Muscle layer of colon (tissue), 2 donors: ENCODE data around the gene COL9A1.
"Not testable (repeated sequence)": the region's sequence is repeated elsewhere in the genome, so short reads cannot be mapped to it uniquely, and the experiment has no call there.

ENCODE experiments used
- H3K27ac ChIP-seq: one replicate; pipeline ENCODE4 v1.7.0; 2013; ENCODE audit warnings: low read depth, mild to moderate bottlenecking, low read length, moderate library complexity
- H3K27me3 ChIP-seq, 2 donors: one replicate each; pipeline ENCODE4 v1.7.0; 2013; ENCODE audit warnings: low read length in 2 of 2, mild to moderate bottlenecking in 2 of 2; ENCODE audit not compliant: insufficient read depth in 2 of 2, control insufficient read depth in 1 of 2
- H3K36me3 ChIP-seq: one replicate; pipeline ENCODE4 v1.7.0; 2013; ENCODE audit warnings: mild to moderate bottlenecking, low read length; ENCODE audit not compliant: insufficient read depth
- H3K4me1 ChIP-seq: one replicate; pipeline ENCODE4 v1.7.0; 2013; ENCODE audit warnings: mild to moderate bottlenecking, low read length; ENCODE audit not compliant: insufficient read depth
- H3K4me3 ChIP-seq, 2 donors: one replicate each; pipeline ENCODE4 v1.7.0; 2013; ENCODE audit warnings: low read length in 2 of 2, low read depth in 1 of 2, mild to moderate bottlenecking in 1 of 2, moderate library complexity in 1 of 2
- H3K9ac ChIP-seq: one replicate; pipeline ENCODE4 v1.7.0; 2013; ENCODE audit warnings: low read length
- H3K9me3 ChIP-seq: one replicate; pipeline ENCODE4 v1.7.0; 2013; ENCODE audit warnings: mild to moderate bottlenecking, low read length
- donor health status: abdominal sarcoma.
- donor health status: Adenocarcinoma of cecum.

Gene COL9A1

GRCh38 chr6:70314296-70314695 lies 11.4 kb upstream of the COL9A1 start:
- Histone ChIP-seq H3K9ac (no peak overlapping the region), H3K9me3 (no peaks in the 10 kb centered on the region), H3K36me3 (no peaks in the 10 kb centered on the region), H3K27ac (no peak overlapping the region), H3K4me3 (no peak overlapping the region), H3K27me3 (no peaks in the 10 kb centered on the region), H3K4me1 (peaks cover 4% of the 10 kb centered on the region)

- Histone ChIP-seq H3K9me3 (no peaks in the 10 kb centered on the region), H3K4me1 (peaks cover 4% of the 10 kb centered on the region), H3K4me3 (no peak overlapping the region), H3K9ac (no peak overlapping the region), H3K27ac (no peak overlapping the region), H3K27me3 (no peaks in the 10 kb centered on the region), H3K36me3 (no peaks in the 10 kb centered on the region)
Observed at GRCh38 chr6:70312165-70312745, 9.4 kb upstream of the COL9A1 start.

GRCh38 chr6:70310063-70310694 lies 7.3 kb upstream of the COL9A1 start:
- Histone ChIP-seq H3K27me3 (no peaks in the 10 kb centered on the region), H3K4me3 (no peak overlapping the region), H3K9ac (no peak overlapping the region), H3K27ac (no peak overlapping the region), H3K36me3 (no peaks in the 10 kb centered on the region), H3K9me3 (no peaks in the 10 kb centered on the region), H3K4me1 (peaks cover 4% of the 10 kb centered on the region)

- H3K9ac ChIP-seq, result no peak overlapping the region
- no peak overlapping the region for H3K27ac ChIP-seq
- H3K27me3 ChIP-seq, result no peaks in the 10 kb centered on the region
- H3K9me3 ChIP-seq, result no peaks in the 10 kb centered on the region
- no peaks in the 10 kb centered on the region for H3K36me3 ChIP-seq
- no peak overlapping the region for H3K4me3 ChIP-seq
- H3K4me1 ChIP-seq, result peaks cover 4% of the 10 kb centered on the region
Observed at GRCh38 chr6:70309243-70309642, 6.4 kb upstream of the COL9A1 start.

GRCh38 chr6:70308142-70308541 lies 5.3 kb upstream of the COL9A1 start:
- H3K36me3 ChIP-seq, H3K9me3 ChIP-seq, H3K4me3 ChIP-seq, H3K27me3 ChIP-seq, H3K4me1 ChIP-seq, H3K27ac ChIP-seq, H3K9ac ChIP-seq: not testable (repeated sequence)

GRCh38 chr6:70307008-70307407 lies 4.1 kb upstream of the COL9A1 start:
- no peaks in the 10 kb centered on the region for H3K36me3 ChIP-seq
- H3K27me3 ChIP-seq, result no peaks in the 10 kb centered on the region
- H3K4me1 ChIP-seq, result no peaks in the 10 kb centered on the region
- H3K27ac ChIP-seq, result no peak overlapping the region
- no peaks in the 10 kb centered on the region for H3K9me3 ChIP-seq
- H3K4me3 ChIP-seq, result no peak overlapping the region
- H3K9ac ChIP-seq, result no peak overlapping the region

- Histone ChIP-seq H3K36me3 (no peaks in the 10 kb centered on the region), H3K4me1 (no peaks in the 10 kb centered on the region), H3K9me3 (no peaks in the 10 kb centered on the region), H3K27me3 (no peaks in the 10 kb centered on the region), H3K9ac (no peak overlapping the region), H3K27ac (no peak overlapping the region), H3K4me3 (no peak overlapping the region)
Observed at GRCh38 chr6:70304616-70305015, 1.7 kb upstream of the COL9A1 start.

GRCh38 chr6:70299456-70299855 lies 3.4 kb downstream of the COL9A1 start:
- H3K9ac ChIP-seq, result no peak overlapping the region
- H3K9me3 ChIP-seq, result no peaks in the 10 kb centered on the region
- no peak overlapping the region for H3K4me3 ChIP-seq
- no peaks in the 10 kb centered on the region for H3K27me3 ChIP-seq
- no peak overlapping the region for H3K27ac ChIP-seq
- no peaks in the 10 kb centered on the region for H3K4me1 ChIP-seq
- no peaks in the 10 kb centered on the region for H3K36me3 ChIP-seq

GRCh38 chr6:70298068-70298467 lies 4.8 kb downstream of the COL9A1 start:
- Histone ChIP-seq H3K36me3 (no peaks in the 10 kb centered on the region), H3K9me3 (no peaks in the 10 kb centered on the region), H3K27ac (no peak overlapping the region), H3K4me3 (no peak overlapping the region), H3K4me1 (no peaks in the 10 kb centered on the region), H3K27me3 (no peaks in the 10 kb centered on the region), H3K9ac (no peak overlapping the region)

- Histone ChIP-seq H3K27me3 (peaks cover 0 to 4% of the 10 kb centered on the region in 2 donors), H3K9me3 (no peaks in the 10 kb centered on the region), H3K4me1 (no peaks in the 10 kb centered on the region), H3K4me3 (no peak overlapping the region), H3K36me3 (no peaks in the 10 kb centered on the region), H3K27ac (no peak overlapping the region), H3K9ac (no peak overlapping the region)
Observed at GRCh38 chr6:70292193-70292592, 10.7 kb downstream of the COL9A1 start.

GRCh38 chr6:70289299-70289698 lies 13.6 kb downstream of the COL9A1 start:
- H3K9ac ChIP-seq, result no peak overlapping the region
- no peaks in the 10 kb centered on the region for H3K9me3 ChIP-seq
- no peak overlapping the region for H3K27ac ChIP-seq
- no peak overlapping the region for H3K4me3 ChIP-seq
- H3K27me3 ChIP-seq, result peaks cover 0 to 4% of the 10 kb centered on the region in 2 donors
- H3K4me1 ChIP-seq, result no peaks in the 10 kb centered on the region
- no peaks in the 10 kb centered on the region for H3K36me3 ChIP-seq

GRCh38 chr6:70286905-70287304 lies 16.0 kb downstream of the COL9A1 start:
- H3K9ac ChIP-seq, result no peak overlapping the region
- H3K27me3 ChIP-seq, result peaks cover 4 to 16% of the 10 kb centered on the region in 2 donors
- H3K27ac ChIP-seq, result no peak overlapping the region
- no peaks in the 10 kb centered on the region for H3K4me1 ChIP-seq
- H3K4me3 ChIP-seq, result no peak overlapping the region
- no peaks in the 10 kb centered on the region for H3K9me3 ChIP-seq
- H3K36me3 ChIP-seq, result no peaks in the 10 kb centered on the region
